Fibroblast of lung (primary cell): Measurements from ENCODE around the gene MMP3.

Experiments
- CTCF ChIP-seq, 2 donors: IDR thresholded peaks in 1 of 2; conservative IDR thresholded peaks in 1 of 2; 1 replicate in 1 of 2; 2 replicates in 1 of 2; pipeline ENCODE4 v1.5.1; 2011 to 2012; ENCODE audit warnings: low read length in 2 of 2, control low read depth in 1 of 2, inconsistent platforms in 1 of 2, low read depth in 1 of 2, mild to moderate bottlenecking in 1 of 2
- EZH2 ChIP-seq: IDR thresholded peaks from 2 replicates; pipeline ENCODE4 v1.5.1; 2012; ENCODE audit warnings: low read length, control low read depth, mild to moderate bottlenecking; ENCODE audit errors: missing control alignments

- TF ChIP-seq CTCF (conservative IDR thresholded peaks at IDR 0.05 in 1 of 2, IDR thresholded peaks at IDR 0.05 in 1 of 2; ENCODE audit: low read depth in 1 of 2, low read length in 2 of 2) (no peak), EZH2 (no peak)
Measured at GRCh38 chr11:102836290-102836875, 7.0 kb downstream of the MMP3 start.
